ENCODE results near the gene PSAP.

The PSAP gene

DNA sequence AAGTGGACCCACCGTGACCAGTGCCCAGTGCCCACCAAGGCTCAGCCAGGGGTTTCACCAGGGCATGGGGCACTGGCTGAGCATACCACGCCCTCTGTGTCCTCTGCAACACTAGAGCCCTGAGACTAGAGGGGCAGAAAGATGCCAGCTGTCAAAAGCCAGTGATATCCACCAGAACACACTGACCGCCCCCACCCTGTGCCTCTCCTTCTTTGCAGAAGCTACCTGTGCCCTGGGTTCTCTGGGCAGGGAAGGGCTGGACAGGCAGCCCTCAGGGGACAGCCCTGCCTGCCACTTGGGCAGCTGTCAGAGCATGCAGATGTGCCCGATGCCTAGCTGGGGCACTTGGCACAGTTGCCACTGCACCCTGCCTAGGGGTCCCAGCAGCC lies 78.2 kb downstream of the PSAP start:
- peak overlapping the region; percentile 76 for H3K4me3 ChIP-seq (ENCODE audit: low read depth, low read length)

DNA sequence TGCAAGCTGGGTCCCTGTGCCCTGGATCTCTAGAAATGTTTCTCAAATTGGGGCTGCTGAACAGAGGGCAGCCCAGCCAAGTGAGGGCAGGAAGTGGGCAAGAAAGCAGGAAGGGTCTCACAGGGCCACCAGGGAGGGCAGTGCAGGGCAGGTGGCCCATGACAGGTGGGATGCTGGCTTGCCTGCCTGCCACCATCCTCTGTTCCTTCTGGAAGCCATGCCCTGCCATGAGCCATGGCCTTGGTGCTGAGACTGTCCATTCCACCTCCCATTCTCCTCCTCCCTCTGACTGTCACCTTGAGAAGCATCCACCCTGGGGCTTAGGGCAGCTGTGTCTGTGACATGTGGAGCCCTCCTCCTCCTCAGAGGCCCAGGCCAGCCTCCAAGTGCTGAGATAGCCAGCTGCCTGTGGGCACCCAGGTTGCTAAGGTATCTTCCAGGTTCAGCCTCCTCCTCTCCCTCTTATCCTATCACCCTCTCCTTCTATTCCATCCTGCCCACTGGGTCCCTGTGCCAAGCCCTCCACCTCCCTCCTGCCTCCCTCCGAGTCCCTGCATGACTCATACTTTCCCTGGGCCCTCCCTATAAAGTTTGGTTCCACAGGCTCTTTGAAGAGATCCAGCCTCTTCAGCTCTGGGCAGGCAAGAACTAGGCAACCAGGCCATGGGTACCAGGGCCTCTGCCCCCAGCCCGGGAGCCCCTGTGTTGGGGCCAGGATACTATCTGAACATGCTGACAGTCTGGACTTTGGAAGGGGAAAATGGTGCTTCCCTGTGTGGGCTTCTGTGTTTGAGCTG lies 79.0 kb downstream of the PSAP start:
- TF ChIP-seq, protein P1, sequence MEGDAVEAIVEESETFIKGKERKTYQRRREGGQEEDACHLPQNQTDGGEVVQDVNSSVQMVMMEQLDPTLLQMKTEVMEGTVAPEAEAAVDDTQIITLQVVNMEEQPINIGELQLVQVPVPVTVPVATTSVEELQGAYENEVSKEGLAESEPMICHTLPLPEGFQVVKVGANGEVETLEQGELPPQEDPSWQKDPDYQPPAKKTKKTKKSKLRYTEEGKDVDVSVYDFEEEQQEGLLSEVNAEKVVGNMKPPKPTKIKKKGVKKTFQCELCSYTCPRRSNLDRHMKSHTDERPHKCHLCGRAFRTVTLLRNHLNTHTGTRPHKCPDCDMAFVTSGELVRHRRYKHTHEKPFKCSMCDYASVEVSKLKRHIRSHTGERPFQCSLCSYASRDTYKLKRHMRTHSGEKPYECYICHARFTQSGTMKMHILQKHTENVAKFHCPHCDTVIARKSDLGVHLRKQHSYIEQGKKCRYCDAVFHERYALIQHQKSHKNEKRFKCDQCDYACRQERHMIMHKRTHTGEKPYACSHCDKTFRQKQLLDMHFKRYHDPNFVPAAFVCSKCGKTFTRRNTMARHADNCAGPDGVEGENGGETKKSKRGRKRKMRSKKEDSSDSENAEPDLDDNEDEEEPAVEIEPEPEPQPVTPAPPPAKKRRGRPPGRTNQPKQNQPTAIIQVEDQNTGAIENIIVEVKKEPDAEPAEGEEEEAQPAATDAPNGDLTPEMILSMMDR (IDR thresholded peaks at IDR 0.05; ENCODE audit: low read depth, low read length), result no peak

More for the DNA sequence above, 78.2 kb downstream of the PSAP start:
- TF ChIP-seq, protein P1 (IDR thresholded peaks at IDR 0.05; ENCODE audit: low read depth, low read length), result no peak

DNA sequence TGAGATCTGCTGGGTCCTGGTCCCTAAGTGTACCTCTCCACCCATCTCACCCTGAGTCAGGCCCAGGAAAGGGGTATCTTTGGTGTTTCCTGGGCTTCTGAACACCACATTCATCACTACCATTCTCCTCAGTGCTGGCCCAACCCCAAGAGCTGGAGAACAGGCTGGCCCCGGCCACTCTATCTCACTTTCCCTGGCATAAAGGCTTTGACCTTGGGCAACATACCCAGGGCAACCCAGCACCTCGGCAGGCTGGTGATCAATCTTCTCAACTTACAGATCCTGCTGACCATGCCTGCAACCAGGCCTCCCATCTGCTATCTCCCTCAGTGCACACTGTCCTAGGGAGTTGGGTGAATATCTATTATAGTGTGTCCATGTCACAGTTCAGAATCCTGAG lies 79.8 kb downstream of the PSAP start:
- TF ChIP-seq, protein P1 (IDR thresholded peaks at IDR 0.05; ENCODE audit: low read depth, low read length), result no peak
- no peak overlapping the region for H3K4me3 ChIP-seq (ENCODE audit: low read depth, low read length)

More for the DNA sequence above, 79.0 kb downstream of the PSAP start:
- H3K4me3 ChIP-seq (ENCODE audit: low read depth, low read length), result peak overlapping the region; percentile 76

DNA sequence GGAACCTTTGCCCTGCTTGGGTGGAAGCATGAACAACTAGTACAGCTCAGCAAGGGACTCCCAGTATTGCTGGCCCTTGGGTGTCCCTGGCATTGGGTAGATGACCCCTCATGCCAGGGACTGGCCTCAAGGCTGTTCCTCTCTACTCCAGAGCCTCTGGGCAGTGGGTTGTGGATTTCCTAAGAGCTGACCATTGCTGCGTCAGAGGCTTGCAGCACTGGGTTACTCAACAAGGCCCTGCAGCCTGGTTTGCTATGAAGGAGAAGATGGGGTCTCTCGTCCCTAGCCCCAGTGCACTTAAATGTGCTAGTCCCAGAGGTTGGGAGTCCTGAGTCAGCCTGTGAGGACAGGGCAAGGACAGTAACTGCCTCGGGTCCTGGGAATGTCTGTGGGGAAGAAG lies 80.3 kb downstream of the PSAP start:
- H3K4me3 ChIP-seq (ENCODE audit: low read depth, low read length), result no peak overlapping the region
- TF ChIP-seq, protein P1 (IDR thresholded peaks at IDR 0.05; ENCODE audit: low read depth, low read length), result no peak

DNA sequence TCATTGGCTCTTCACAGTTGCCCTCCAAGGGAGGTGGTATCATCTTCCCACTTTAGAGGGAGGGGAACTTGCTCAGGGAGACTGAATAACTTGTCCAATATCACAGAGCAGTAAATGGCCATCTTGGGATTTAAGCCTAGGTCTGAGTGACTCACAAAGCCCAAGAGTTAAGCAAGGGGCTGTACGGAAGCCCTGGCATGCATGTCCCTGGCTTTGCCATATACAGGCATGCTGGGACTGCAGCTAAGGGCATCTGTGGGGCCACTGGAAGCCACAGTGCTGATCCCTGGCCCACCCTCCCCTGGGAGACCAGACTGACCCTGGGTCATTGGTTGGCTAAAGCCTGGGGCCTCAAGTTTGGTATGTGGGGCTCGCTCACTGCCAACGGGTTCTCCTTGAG lies 80.8 kb downstream of the PSAP start:
- TF ChIP-seq, protein P1 (IDR thresholded peaks at IDR 0.05; ENCODE audit: low read depth, low read length), result no peak
- no peak overlapping the region for H3K4me3 ChIP-seq (ENCODE audit: low read depth, low read length)

DNA sequence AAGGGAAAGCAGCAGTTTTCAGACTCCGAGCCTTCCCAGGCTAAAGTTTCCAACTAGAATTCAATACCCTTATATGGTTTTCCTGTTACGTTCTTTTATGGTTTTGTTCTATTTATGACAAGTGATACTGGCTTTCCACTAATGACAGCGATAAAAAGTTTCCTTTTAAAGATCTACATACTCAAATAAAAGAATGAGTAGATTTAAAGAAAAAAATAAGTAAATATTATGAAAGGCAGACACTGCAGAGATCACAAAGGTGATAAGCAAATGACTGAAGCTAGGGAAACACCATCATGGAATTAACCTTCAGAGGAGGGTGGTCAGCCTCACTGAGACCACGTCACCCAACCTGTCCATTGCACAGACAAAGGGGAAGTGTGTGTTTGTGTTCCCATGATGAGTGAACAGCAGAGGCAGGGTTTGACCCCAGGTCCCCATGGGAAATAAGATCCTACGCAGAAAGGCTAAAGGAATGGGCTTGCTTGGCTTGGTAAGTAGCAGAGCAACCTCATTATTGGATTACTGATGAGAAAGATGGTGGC lies 81.7 kb downstream of the PSAP start:
- TF ChIP-seq, protein P1 (IDR thresholded peaks at IDR 0.05; ENCODE audit: low read depth, low read length), result no peak
- no peak overlapping the region for H3K4me3 ChIP-seq (ENCODE audit: low read depth, low read length)

DNA sequence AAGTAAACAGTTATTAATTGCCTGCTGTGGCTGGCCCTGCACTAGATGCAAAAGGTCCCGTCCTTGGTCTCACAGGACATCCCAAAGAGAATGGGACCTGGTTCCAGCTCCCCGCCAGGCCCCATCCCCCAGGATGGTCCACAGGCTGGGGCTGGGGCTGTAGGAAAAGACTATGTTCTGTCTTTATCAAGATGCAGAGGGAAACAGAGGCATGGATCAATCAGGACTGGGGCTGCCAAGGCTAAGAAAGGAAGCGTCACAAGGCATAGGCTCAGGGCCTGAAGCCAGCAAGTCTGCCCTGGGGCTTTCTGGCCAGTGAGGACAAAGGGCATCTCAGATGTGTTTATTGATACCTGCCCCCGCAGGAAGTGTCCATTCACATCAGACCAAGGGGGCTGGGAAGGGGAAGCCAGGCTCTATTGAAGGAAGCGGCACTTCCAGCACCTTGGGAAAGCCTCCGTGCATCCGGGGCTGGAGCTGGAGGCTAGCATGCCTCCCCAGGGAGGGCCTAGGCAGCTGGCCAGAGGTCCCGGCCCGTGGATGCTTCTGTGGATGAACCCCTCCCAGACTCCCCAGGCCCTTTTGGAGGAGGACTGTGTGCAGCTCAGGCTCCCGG lies 83.5 kb downstream of the PSAP start:
- TF ChIP-seq, protein P1 (IDR thresholded peaks at IDR 0.05; ENCODE audit: low read depth, low read length), result no peak
- H3K4me3 ChIP-seq (ENCODE audit: low read depth, low read length), result no peak overlapping the region

All from WI38 (cell line).